Naive thymus-derived CD4-positive, alpha-beta T cell (primary cell): Measurements from ENCODE around the gene SCT. TPM values are rescaled to one million over a fixed set of nuclear protein-coding genes. Genes with fewer than 3 reads are reported as not detected.

ENCODE experiments used
- ATAC-seq: fragments of 150-1000 bp; cut with Tn5 transposase; 2 replicates; pipeline ENCODE4 v1.10.0; 2021; ENCODE audit warnings: mild to moderate bottlenecking, moderate library complexity
- CTCF ChIA-PET: fragments of 350-600 bp; sonication (Branson Sonifier 250); formaldehyde crosslinking; loops from one replicate; lab custom pipeline; 2021; ENCODE audit warnings: antibody characterized with exemption; lab: Charles Lee
- POLR2A ChIA-PET: fragments of 350-600 bp; sonication (Branson Sonifier 250); formaldehyde crosslinking; loops from one replicate; lab custom pipeline; 2021; ENCODE audit warnings: antibody characterized with exemption, inconsistent platforms; lab: Charles Lee
- DNase-seq, 9 donors: peaks; one replicate each; pipeline versions ENCODE4 v3.0.0 to v3.0.0-alpha.2; 2020 to 2022; ENCODE audit warnings: mixed read lengths in 1 of 9
- H3K27ac ChIP-seq: one replicate; pipeline ENCODE4 v1.7.0; 2013; ENCODE audit warnings: mild to moderate bottlenecking, low read depth, low read length, moderate library complexity
- H3K27me3 ChIP-seq, 2 donors: one replicate each; pipeline ENCODE4 v1.7.0; 2013; ENCODE audit warnings: low read length in 2 of 2, mild to moderate bottlenecking in 2 of 2, moderate library complexity in 2 of 2; ENCODE audit not compliant: control insufficient read depth in 2 of 2, insufficient read depth in 2 of 2
- H3K36me3 ChIP-seq, 3 experiments: 1 replicate in 2 of 3; 2 replicates in 1 of 3; pipeline ENCODE4 v1.7.0; 2013; ENCODE audit warnings: low read length in 3 of 3, mild to moderate bottlenecking in 3 of 3, moderate library complexity in 1 of 3; ENCODE audit not compliant: insufficient read depth in 3 of 3, control insufficient read depth in 2 of 3
- H3K4me1 ChIP-seq, 2 donors: one replicate each; pipeline ENCODE4 v1.7.0; 2013; ENCODE audit warnings: low read length in 2 of 2, mild to moderate bottlenecking in 2 of 2, moderate library complexity in 1 of 2; ENCODE audit not compliant: control insufficient read depth in 2 of 2, insufficient read depth in 2 of 2
- H3K4me3 ChIP-seq: 2 replicates; pipeline ENCODE4 v1.7.0; 2013; ENCODE audit warnings: mild to moderate bottlenecking, low read length
- H3K9me3 ChIP-seq, 3 experiments: 1 replicate in 2 of 3; 2 replicates in 1 of 3; pipeline ENCODE4 v1.7.0; 2013; ENCODE audit warnings: low read length in 3 of 3; ENCODE audit not compliant: control insufficient read depth in 2 of 3
- H3K27ac Mint-ChIP-seq, 9 donors: one replicate each; pipeline ENCODE4 v1.8.0; 2020 to 2022; ENCODE audit warnings: mixed read lengths in 9 of 9, mild to moderate bottlenecking in 8 of 9, moderate library complexity in 5 of 9, inconsistent platforms in 2 of 9
- H3K27me3 Mint-ChIP-seq, 5 donors: one replicate each; pipeline ENCODE4 v1.8.0; 2021 to 2022; ENCODE audit warnings: mixed read lengths in 5 of 5, mild to moderate bottlenecking in 1 of 5
- H3K36me3 Mint-ChIP-seq, 5 donors: one replicate each; pipeline ENCODE4 v1.8.0; 2020 to 2022; ENCODE audit warnings: mixed read lengths in 5 of 5, mild to moderate bottlenecking in 3 of 5, inconsistent platforms in 1 of 5
- H3K4me1 Mint-ChIP-seq, 7 donors: one replicate each; pipeline ENCODE4 v1.8.0; 2020 to 2022; ENCODE audit warnings: mixed read lengths in 7 of 7, mild to moderate bottlenecking in 3 of 7, inconsistent platforms in 1 of 7
- H3K4me3 Mint-ChIP-seq, 10 donors: one replicate each; pipeline ENCODE4 v1.8.0; 2020 to 2022; ENCODE audit warnings: mild to moderate bottlenecking in 10 of 10, mixed read lengths in 10 of 10, moderate library complexity in 6 of 10, inconsistent platforms in 2 of 10
- H3K9me3 Mint-ChIP-seq, 11 donors: one replicate each; pipeline ENCODE4 v1.8.0; 2020 to 2022; ENCODE audit warnings: mixed read lengths in 11 of 11, mild to moderate bottlenecking in 4 of 11, inconsistent platforms in 1 of 11, moderate library complexity in 1 of 11
- intact Hi-C, 2 donors: fragments of 100-400 bp; cut with micrococcal nuclease; formaldehyde crosslinking; loops; one replicate each; pipeline ENCODE4 v1.15.1; 2023
- polyA plus RNA-seq, 2 donors: library from polyadenylated mRNA; unstranded; fragments of 300-500 nt; fragmentation: Illumina TruSeq; gene quantifications; one replicate each; pipeline ENCODE4 v1.2.3, GENCODE V29; 2021
- total RNA-seq, 6 experiments: library from RNA in 5 of 6; stranded (reverse) in 5 of 6; gene quantifications; 1 replicate in 5 of 6; 2 replicates in 1 of 6; pipeline ENCODE4 v1.2.3 and lab custom pipeline; 2021 to 2026

Gene SCT
- total and polyA plus RNA-seq, 7 experiments from 2014 or later: not detected

DNA sequence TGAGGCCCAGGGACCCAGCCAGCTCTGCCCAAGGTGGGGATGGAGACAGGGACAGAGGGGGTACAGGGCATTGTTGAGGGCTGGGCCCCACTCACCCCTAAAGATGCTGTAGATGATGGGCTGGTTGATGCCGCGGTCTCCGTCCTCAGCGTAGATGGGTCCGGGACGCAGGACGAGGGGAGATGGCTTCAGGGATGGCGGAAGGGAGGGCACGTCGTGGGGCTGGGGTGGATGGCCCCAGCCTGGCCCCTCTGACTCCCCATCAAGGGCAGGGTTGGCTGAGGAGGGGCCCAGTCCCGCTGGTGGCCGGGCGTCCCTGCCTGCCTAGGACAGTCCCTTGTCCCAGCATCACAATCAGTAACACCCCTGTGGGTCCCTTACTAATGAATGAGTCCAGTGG, 6.8 kb downstream of the SCT start:
- ChIA-PET POLR2A (interaction anchor here (0.6 kb wide), 1 partner anchor 394 kb away, joined by 3 read pairs; no protein-coding TSS in a partner anchor), CTCF (no interaction called here)
- Histone ChIP-seq H3K4me1 (peaks cover 0 to under 1% of the 10 kb centered on the region in 2 donors), H3K27ac (no peak overlapping the region), H3K27me3 (no peaks in the 10 kb centered on the region), H3K4me3 (no peak overlapping the region), H3K9me3 (no peaks in the 10 kb centered on the region), H3K36me3 (peaks cover 0 to 7% (median 0%) of the 10 kb centered on the region in 3 experiments)
- DNase-seq (no peak), ATAC-seq (no peak)
- peaks cover 0 to 5% (median 0%) of the 10 kb centered on the region in 5 donors for H3K36me3 Mint-ChIP-seq
- intact Hi-C loops: no loop called here
- H3K9me3 Mint-ChIP-seq: peaks cover 0 to 2% (median 0%) of the 10 kb centered on the region in 11 donors
- peaks cover 0 to 10% (median 7%) of the 10 kb centered on the region in 7 donors for H3K4me1 Mint-ChIP-seq
- no peak overlapping the region for H3K4me3 Mint-ChIP-seq
- peaks cover 0 to 5% (median 0%) of the 10 kb centered on the region in 5 donors for H3K27me3 Mint-ChIP-seq
- no peak overlapping the region for H3K27ac Mint-ChIP-seq

DNA sequence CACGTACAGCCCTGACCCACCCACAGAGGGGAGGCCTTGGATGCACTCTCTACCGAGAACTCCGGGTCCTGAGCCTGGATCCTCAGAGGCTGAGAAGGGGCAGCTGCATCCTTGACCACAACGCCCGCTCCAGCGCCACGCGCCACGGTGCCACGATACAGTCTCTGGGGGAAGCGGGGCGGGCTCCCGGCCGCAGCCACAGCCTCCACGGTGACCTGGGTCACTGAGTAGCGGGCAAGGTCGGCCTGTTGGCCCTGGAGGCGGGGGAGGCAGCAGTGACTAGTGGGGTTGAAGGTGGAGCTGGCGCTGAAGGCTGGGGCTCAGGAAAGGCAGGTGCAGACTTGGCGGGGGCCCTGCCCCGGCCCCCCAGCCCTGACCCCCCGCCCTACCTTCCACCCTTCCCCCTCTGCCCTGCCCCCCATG, 7.3 kb downstream of the SCT start:
- intact Hi-C loops: no loop called here
- CTCF ChIA-PET: no interaction called here
- Histone ChIP-seq H3K9me3 (no peaks in the 10 kb centered on the region), H3K27me3 (no peaks in the 10 kb centered on the region), H3K4me1 (peaks cover 0 to 6% of the 10 kb centered on the region in 2 donors), H3K36me3 (peaks cover 0 to 8% (median 0%) of the 10 kb centered on the region in 3 experiments), H3K4me3 (no peak overlapping the region), H3K27ac (no peak overlapping the region)
- peaks cover 0 to 10% (median 8%) of the 10 kb centered on the region in 7 donors for H3K4me1 Mint-ChIP-seq
- no peak for ATAC-seq
- DNase-seq: no peak
- peaks cover 0 to 5% (median 0%) of the 10 kb centered on the region in 5 donors for H3K36me3 Mint-ChIP-seq
- peaks cover 0 to 2% (median 0%) of the 10 kb centered on the region in 11 donors for H3K9me3 Mint-ChIP-seq
- no peak overlapping the region for H3K4me3 Mint-ChIP-seq
- peaks cover 0 to 5% (median 0%) of the 10 kb centered on the region in 5 donors for H3K27me3 Mint-ChIP-seq
- POLR2A ChIA-PET: interaction anchor here (0.6 kb wide), 1 partner anchor 393 kb away, joined by 3 read pairs; no protein-coding TSS in a partner anchor
- no peak overlapping the region for H3K27ac Mint-ChIP-seq

DNA sequence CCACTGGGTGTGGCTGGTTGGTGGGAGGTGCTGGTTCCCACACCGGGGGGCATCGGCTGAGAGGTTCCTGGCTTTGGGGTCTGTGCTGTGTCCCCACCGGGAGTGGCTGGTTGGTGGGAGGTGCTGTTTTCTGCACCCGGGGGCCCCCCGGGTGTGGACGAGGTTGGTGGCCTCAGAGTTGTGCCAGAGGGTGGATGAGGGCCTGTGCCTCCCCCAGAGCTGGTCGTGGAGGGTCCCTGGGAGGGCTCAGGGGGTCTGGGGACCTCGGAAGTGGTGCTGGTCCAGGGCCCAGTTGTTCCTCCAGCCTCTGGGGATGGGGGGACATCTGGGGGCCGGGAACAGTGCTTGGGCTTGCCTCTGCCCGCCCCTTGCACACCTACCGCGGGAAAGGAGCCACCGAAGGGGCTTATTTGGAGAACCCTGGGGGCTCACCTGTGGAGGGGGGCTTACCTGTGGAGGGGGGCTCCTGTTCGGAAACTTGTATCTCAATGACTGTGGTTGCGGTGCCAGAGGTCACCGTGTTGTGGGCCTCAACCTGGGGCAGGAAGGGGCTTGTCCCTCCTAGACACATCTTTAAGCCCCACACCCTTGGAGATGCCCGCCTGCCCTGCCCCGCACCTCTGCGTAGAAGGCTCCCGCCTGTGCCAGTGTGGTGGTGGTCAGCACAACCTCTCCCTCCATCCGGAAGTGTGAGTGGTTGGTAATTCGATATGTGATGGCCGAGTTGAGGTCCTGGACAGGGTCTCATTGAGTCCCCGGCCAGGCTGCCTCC, 7.9 kb downstream of the SCT start:
- no peak overlapping the region for H3K27ac ChIP-seq
- Mint-ChIP-seq H3K27ac (no peak overlapping the region), H3K36me3 (peaks cover 0 to 11% (median 0%) of the 10 kb centered on the region in 5 donors), H3K4me3 (no peak overlapping the region), H3K27me3 (peaks cover 0 to 5% (median 0%) of the 10 kb centered on the region in 5 donors), H3K4me1 (peaks cover 0 to 15% (median 12%) of the 10 kb centered on the region in 7 donors), H3K9me3 (peaks cover 0 to 2% (median 0%) of the 10 kb centered on the region in 11 donors)
- peaks cover 0 to 8% (median 0%) of the 10 kb centered on the region in 3 experiments for H3K36me3 ChIP-seq
- DNase-seq: peak in 1 of 9 donors; percentile 5
- CTCF ChIA-PET: no interaction called here
- peaks cover 5 to 12% of the 10 kb centered on the region in 2 donors for H3K4me1 ChIP-seq
- no peak for ATAC-seq
- no peaks in the 10 kb centered on the region for H3K9me3 ChIP-seq
- intact Hi-C loops: no loop called here
- POLR2A ChIA-PET: no interaction called here
- H3K27me3 ChIP-seq: no peaks in the 10 kb centered on the region
- no peak overlapping the region for H3K4me3 ChIP-seq

DNA sequence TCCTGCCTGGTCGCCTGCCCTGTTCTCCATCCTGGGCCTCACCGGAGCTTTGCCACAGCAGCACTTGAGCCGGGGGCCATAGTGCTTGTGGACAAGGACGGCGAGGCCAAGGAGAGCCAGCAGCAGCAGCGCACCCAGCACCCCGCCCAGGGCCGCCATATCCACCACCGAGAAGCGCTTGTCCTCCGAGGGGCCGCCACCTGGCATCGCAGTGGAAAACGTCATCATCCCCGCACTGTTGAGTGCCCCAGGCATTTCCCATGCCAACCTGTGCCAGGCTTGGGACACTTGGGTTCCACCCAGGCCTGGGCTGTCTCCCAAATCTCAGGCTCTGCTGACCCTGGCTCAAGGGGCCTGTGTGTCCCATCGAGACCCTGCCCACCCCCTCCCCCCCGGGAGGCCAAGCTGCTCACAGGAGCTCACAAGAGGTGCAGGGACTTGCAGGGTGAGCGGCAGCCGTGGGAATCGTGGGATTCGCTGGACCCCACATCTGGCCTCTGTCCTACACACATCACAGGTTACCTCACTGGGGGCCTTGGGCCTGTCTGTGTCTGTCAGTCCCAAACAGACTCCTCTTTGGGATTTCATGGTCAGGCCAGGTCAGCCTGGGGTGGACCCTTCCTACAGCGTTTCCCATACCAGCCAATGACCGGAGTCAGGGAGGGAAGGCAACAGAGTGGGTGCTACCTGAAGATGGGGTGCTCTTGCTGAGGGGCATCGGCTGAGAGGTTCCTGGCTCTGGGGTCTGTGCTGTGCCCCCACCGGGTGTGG, 8.9 kb downstream of the SCT start:
- no peak for DNase-seq
- no peak overlapping the region for H3K27ac ChIP-seq
- H3K4me1 ChIP-seq: peaks cover 8 to 20% of the 10 kb centered on the region in 2 donors
- no peaks in the 10 kb centered on the region for H3K27me3 ChIP-seq
- ChIA-PET CTCF (no interaction called here), POLR2A (no interaction called here)
- Mint-ChIP-seq H3K27me3 (peaks cover 0 to under 1% (median 0%) of the 10 kb centered on the region in 5 donors), H3K4me3 (peak overlapping the region in 2 of 10 donors; percentile 12 to 48), H3K4me1 (peaks cover 0 to 16% (median 13%) of the 10 kb centered on the region in 7 donors), H3K36me3 (peaks cover 0 to 11% (median 0%) of the 10 kb centered on the region in 5 donors), H3K27ac (peak overlapping the region in 1 of 9 donors; percentile 11), H3K9me3 (peaks cover 0 to 2% (median 0%) of the 10 kb centered on the region in 11 donors)
- H3K9me3 ChIP-seq: no peaks in the 10 kb centered on the region
- no peak overlapping the region for H3K4me3 ChIP-seq
- intact Hi-C loops: loop anchor here in 1 of 2 donors (2.0 kb wide), 1 partner anchor 63 kb away; no protein-coding TSS in a partner anchor
- H3K36me3 ChIP-seq: peaks cover 0 to 10% (median 1%) of the 10 kb centered on the region in 3 experiments
- no peak for ATAC-seq

DNA sequence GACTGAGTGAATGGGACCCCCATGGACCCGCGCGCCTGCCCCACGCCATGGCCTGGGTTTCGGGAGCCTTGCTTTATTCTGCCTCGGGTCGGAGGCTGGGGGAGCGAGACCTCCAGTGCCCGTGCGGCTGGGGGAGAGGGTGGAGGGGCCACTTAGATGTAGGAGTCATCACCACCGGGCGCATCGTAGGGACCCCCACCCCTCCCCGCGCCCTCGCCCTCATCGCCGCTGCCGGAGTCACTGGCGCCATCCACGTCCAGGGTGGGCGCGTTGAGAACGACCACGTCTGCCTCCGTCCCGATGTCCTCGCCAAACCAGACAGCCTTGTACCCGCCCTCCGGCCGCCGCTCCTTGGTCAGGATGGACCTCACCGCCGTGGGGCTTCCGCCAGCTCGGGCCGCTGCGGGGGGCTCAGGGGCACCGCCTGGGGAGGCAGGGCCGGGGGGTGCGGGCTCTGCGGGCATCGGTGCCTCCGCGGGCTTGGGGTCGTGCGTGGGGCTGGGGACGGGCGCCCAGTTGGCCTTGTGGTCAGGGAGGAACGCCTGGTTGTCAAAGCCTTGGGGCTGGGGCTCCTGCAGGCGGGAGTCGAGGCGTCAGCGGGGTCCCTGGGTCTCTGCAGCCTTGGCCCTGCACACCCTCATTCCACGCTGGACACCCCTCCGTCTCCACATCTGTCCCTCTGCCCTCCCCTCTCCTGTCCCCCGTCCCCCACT, 9.6 kb downstream of the SCT start:
- no peaks in the 10 kb centered on the region for H3K9me3 ChIP-seq
- intact Hi-C loops: loop anchor here in 1 of 2 donors (2.0 kb wide), 1 partner anchor 63 kb away; no protein-coding TSS in a partner anchor
- Mint-ChIP-seq H3K36me3 (peaks cover 0 to 11% (median 0%) of the 10 kb centered on the region in 5 donors), H3K27ac (peak overlapping the region in 2 of 9 donors; percentile 91 to 95), H3K27me3 (no peaks in the 10 kb centered on the region), H3K4me1 (peaks cover 0 to 18% (median 13%) of the 10 kb centered on the region in 7 donors), H3K9me3 (peaks cover 0 to 2% (median 0%) of the 10 kb centered on the region in 11 donors), H3K4me3 (peak overlapping the region in 2 of 10 donors; percentile 80 to 92)
- H3K27me3 ChIP-seq: no peaks in the 10 kb centered on the region
- H3K27ac ChIP-seq: no peak overlapping the region
- ATAC-seq: no peak
- CTCF ChIA-PET: no interaction called here
- H3K36me3 ChIP-seq: peaks cover 0 to 18% (median 8%) of the 10 kb centered on the region in 3 experiments
- no peak overlapping the region for H3K4me3 ChIP-seq
- peak in 2 of 9 donors; percentile 8 to 21 for DNase-seq
- POLR2A ChIA-PET: no interaction called here
- H3K4me1 ChIP-seq: peaks cover 8 to 22% of the 10 kb centered on the region in 2 donors
